ENCODE data around the gene MAN2A2.

Gene MAN2A2

DNA sequence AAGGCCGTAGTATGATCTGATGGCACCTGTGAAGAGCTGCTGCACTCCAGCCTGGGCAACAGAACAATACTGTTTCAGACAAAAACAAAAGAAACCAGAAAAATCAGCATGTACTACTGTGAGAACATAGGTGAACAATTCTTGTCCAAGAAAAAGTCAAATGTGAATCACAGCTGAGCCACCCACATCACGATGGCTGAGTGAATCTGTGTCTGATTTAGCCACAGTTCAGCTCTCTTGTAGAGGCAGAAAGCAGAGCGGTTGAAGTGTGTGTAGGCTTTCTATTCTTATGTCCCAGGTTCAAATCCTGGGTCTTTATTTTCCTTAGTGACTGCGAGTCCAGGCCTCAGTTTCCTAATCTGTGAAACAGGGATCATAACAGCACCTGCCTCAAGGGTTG is 39.1 kb upstream of the MAN2A2 start:
- no peak overlapping the region for H3K9ac ChIP-seq (ENCODE audit: low read depth in 1 of 2, low read length in 2 of 2)
- H3K4me1 ChIP-seq (ENCODE audit: control insufficient read depth in 1 of 2, insufficient read depth in 2 of 2, low read length in 2 of 2): peaks cover 13 to 19% of the 10 kb centered on the region in 2 donors
- no peaks in the 10 kb centered on the region for H3K36me3 ChIP-seq (ENCODE audit: control insufficient read depth in 1 of 2, insufficient read depth in 2 of 2, low read length in 2 of 2)
- H3K4me3 ChIP-seq (ENCODE audit: low read depth in 1 of 2, low read length in 2 of 2): no peak overlapping the region
- no peaks in the 10 kb centered on the region for H3K27me3 ChIP-seq (ENCODE audit: control insufficient read depth in 1 of 2, insufficient read depth in 2 of 2, low read length in 2 of 2)
- no peaks in the 10 kb centered on the region for H3K9me3 ChIP-seq (ENCODE audit: control insufficient read depth in 1 of 2, low read length in 2 of 2)
- no peak overlapping the region for H3K27ac ChIP-seq (ENCODE audit: low read depth, low read length)

DNA sequence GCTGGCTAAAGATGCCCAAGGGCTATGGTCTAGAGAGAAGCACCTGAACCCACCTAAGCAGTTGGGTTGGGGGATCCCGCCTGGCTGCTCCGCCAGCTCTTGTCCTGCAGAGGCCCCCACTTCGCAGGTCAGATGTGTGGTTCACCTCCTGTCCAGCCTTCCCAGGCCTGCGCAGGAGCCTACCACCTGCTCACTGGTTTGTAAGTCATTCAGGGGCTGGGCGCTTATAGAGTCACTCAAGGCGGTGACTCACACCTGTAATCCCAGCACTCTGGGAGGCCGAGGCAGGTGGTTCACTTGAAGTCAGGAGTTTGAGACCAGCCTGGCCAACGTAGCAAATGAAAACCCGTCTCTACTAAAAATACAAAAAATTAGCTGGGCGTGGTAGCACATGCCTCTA is 38.6 kb upstream of the MAN2A2 start:
- Histone ChIP-seq H3K36me3 (ENCODE audit: control insufficient read depth in 1 of 2, insufficient read depth in 2 of 2, low read length in 2 of 2) (no peaks in the 10 kb centered on the region), H3K4me3 (ENCODE audit: low read depth in 1 of 2, low read length in 2 of 2) (no peak overlapping the region), H3K27ac (ENCODE audit: low read depth, low read length) (no peak overlapping the region), H3K9me3 (ENCODE audit: control insufficient read depth in 1 of 2, low read length in 2 of 2) (no peaks in the 10 kb centered on the region), H3K27me3 (ENCODE audit: control insufficient read depth in 1 of 2, insufficient read depth in 2 of 2, low read length in 2 of 2) (no peaks in the 10 kb centered on the region), H3K4me1 (ENCODE audit: control insufficient read depth in 1 of 2, insufficient read depth in 2 of 2, low read length in 2 of 2) (peaks cover 14 to 20% of the 10 kb centered on the region in 2 donors), H3K9ac (ENCODE audit: low read depth in 1 of 2, low read length in 2 of 2) (no peak overlapping the region)

DNA sequence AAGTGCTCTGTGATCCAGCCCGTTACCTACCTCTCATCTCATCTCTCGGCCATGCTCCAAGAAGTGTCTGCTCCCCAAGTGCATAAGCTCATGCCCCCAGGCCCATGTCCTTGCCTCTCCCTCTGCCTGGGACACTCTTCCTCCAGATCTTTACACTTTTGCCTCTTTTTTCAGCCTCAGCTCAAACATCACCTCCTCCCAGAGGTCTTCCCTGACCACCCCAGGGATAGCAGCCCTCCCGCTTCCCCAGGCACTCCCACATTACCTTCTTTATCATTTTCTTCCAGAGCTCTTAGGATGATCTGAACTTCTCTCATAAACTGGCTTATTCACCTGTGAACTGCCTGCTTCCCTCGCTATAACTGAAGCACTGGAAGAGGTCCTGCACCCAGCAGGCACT is 37.4 kb upstream of the MAN2A2 start:
- Histone ChIP-seq H3K36me3 (ENCODE audit: control insufficient read depth in 1 of 2, insufficient read depth in 2 of 2, low read length in 2 of 2) (no peaks in the 10 kb centered on the region), H3K27ac (ENCODE audit: low read depth, low read length) (no peak overlapping the region), H3K4me1 (ENCODE audit: control insufficient read depth in 1 of 2, insufficient read depth in 2 of 2, low read length in 2 of 2) (peaks cover 25 to 27% of the 10 kb centered on the region in 2 donors)

DNA sequence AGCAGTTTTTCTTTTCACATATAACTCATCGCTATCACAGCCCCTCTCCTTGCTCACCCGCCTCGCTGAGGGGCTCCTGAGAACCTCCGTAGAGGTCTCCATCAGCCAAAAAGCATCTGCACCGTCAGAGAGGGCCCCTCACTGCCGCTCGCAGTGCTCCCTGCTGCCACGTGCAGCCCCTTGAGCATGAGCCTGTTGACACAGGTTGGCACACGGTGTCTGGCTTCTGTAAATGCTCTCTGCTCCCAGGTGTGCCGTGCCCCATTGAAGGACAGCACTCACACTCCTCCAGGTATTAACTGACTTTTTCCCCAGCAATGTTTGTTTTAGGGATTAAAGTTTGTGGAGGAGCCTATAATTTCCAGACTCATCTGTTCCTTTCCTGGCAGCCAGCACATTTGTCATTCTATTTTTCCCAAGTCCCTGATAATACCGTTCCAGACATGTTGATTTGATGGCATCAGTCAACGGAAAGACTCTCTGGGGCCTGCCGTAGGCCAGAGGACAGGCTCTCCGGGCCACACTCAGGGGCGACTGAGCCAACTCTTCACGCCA is 36.9 kb upstream of the MAN2A2 start:
- H3K9me3 ChIP-seq (ENCODE audit: control insufficient read depth in 1 of 2, low read length in 2 of 2): no peaks in the 10 kb centered on the region
- no peaks in the 10 kb centered on the region for H3K36me3 ChIP-seq (ENCODE audit: control insufficient read depth in 1 of 2, insufficient read depth in 2 of 2, low read length in 2 of 2)
- H3K9ac ChIP-seq (ENCODE audit: low read depth in 1 of 2, low read length in 2 of 2): no peak overlapping the region
- no peak overlapping the region for H3K27ac ChIP-seq (ENCODE audit: low read depth, low read length)
- no peak overlapping the region for H3K4me3 ChIP-seq (ENCODE audit: low read depth in 1 of 2, low read length in 2 of 2)
- H3K27me3 ChIP-seq (ENCODE audit: control insufficient read depth in 1 of 2, insufficient read depth in 2 of 2, low read length in 2 of 2): no peaks in the 10 kb centered on the region
- peaks cover 26 to 27% of the 10 kb centered on the region in 2 donors for H3K4me1 ChIP-seq (ENCODE audit: control insufficient read depth in 1 of 2, insufficient read depth in 2 of 2, low read length in 2 of 2)

More for the DNA sequence above, 37.4 kb upstream of the MAN2A2 start:
- Histone ChIP-seq H3K27me3 (ENCODE audit: control insufficient read depth in 1 of 2, insufficient read depth in 2 of 2, low read length in 2 of 2) (no peaks in the 10 kb centered on the region), H3K9me3 (ENCODE audit: control insufficient read depth in 1 of 2, low read length in 2 of 2) (no peaks in the 10 kb centered on the region), H3K4me3 (ENCODE audit: low read depth in 1 of 2, low read length in 2 of 2) (no peak overlapping the region), H3K9ac (ENCODE audit: low read depth in 1 of 2, low read length in 2 of 2) (no peak overlapping the region)

DNA sequence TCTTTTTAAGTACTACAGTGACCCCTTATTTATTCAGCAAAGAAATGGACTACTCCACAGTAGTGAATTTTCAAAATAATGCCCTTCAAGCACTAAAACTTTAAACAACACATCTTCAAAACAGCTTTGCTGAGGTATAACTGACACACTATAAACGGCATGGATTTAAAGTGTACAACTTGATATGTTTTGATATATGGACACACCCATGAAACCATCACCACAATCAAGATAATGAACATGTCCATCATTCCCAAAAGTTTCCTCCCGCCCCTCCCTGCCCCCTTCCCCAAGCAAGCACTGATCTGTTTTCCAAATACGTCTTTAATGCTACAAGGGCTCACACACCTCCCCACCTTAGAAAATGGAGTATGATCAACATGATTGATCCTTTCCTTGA is 36.3 kb upstream of the MAN2A2 start:
- peaks cover 26 to 27% of the 10 kb centered on the region in 2 donors for H3K4me1 ChIP-seq (ENCODE audit: control insufficient read depth in 1 of 2, insufficient read depth in 2 of 2, low read length in 2 of 2)
- H3K4me3 ChIP-seq (ENCODE audit: low read depth in 1 of 2, low read length in 2 of 2): no peak overlapping the region
- H3K9me3 ChIP-seq (ENCODE audit: control insufficient read depth in 1 of 2, low read length in 2 of 2): no peaks in the 10 kb centered on the region
- H3K27ac ChIP-seq (ENCODE audit: low read depth, low read length): no peak overlapping the region
- no peaks in the 10 kb centered on the region for H3K36me3 ChIP-seq (ENCODE audit: control insufficient read depth in 1 of 2, insufficient read depth in 2 of 2, low read length in 2 of 2)
- no peak overlapping the region for H3K9ac ChIP-seq (ENCODE audit: low read depth in 1 of 2, low read length in 2 of 2)
- H3K27me3 ChIP-seq (ENCODE audit: control insufficient read depth in 1 of 2, insufficient read depth in 2 of 2, low read length in 2 of 2): no peaks in the 10 kb centered on the region

DNA sequence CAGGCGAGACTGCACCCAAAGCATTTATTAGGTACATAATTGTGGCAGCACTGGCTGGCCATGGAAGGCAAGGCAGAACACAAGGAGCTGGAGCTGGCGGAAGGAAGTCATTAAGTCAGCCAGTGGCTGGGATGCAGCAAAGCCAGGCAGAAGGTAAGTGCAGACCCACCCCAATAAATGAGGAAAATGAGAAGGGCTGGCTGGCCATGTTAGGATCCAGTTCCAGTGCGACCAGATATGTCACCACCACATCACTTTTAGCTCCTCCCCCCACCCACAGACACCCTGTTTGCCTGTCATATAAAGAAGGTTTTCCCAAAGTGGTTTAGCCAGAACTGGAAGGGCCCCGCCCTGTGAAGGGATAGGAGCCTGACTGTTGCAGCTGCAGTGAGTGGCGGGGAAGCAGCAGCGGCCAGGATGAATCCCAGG is 34.8 kb upstream of the MAN2A2 start, which contains the start of gene FURIN:
Gene FURIN (plus strand): TSS at position 328 of the 429 bp plus-strand sequence. CDS start 7,153 bp downstream, outside the sequence.
- Histone ChIP-seq H3K36me3 (ENCODE audit: control insufficient read depth in 1 of 2, insufficient read depth in 2 of 2, low read length in 2 of 2) (no peaks in the 10 kb centered on the region), H3K4me3 (ENCODE audit: low read depth in 1 of 2, low read length in 2 of 2) (no peak within 1 kb of the TSS), H3K27me3 (ENCODE audit: control insufficient read depth in 1 of 2, insufficient read depth in 2 of 2, low read length in 2 of 2) (no peaks in the 10 kb centered on the region), H3K9me3 (ENCODE audit: control insufficient read depth in 1 of 2, low read length in 2 of 2) (no peaks in the 10 kb centered on the region), H3K4me1 (ENCODE audit: control insufficient read depth in 1 of 2, insufficient read depth in 2 of 2, low read length in 2 of 2) (peaks cover 36 to 39% of the 10 kb centered on the region in 2 donors), H3K9ac (ENCODE audit: low read depth in 1 of 2, low read length in 2 of 2) (peak within 1 kb of the TSS in 1 of 2 donors; percentile 72), H3K27ac (ENCODE audit: low read depth, low read length) (peak within 1 kb of the TSS; percentile 46)

DNA sequence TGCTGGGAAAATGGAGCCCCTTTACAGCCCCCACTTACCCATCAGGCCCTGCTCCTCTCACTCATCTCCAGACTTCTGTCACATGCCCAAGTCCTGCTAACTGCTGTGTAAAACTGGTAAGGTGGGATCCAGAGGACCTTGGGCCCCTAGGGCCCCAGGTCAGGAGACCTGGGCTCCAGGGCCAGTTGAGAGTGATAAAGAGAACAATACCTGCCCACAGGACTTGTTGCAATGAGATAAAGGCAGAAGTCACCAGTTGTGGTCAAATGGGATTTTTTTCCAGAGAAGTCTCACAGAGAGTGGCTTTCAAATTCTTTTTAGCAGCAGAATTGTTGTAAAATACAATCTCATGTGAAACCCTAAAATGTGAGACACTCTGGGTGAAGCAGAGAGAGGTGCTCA is 34.0 kb upstream of the MAN2A2 start:
- Histone ChIP-seq H3K4me3 (ENCODE audit: low read depth in 1 of 2, low read length in 2 of 2) (no peak overlapping the region), H3K4me1 (ENCODE audit: control insufficient read depth in 1 of 2, insufficient read depth in 2 of 2, low read length in 2 of 2) (peaks cover 44 to 47% of the 10 kb centered on the region in 2 donors), H3K9me3 (ENCODE audit: control insufficient read depth in 1 of 2, low read length in 2 of 2) (no peaks in the 10 kb centered on the region), H3K27ac (ENCODE audit: low read depth, low read length) (peak overlapping the region; percentile 46), H3K9ac (ENCODE audit: low read depth in 1 of 2, low read length in 2 of 2) (peak overlapping the region in 1 of 2 donors; percentile 72), H3K36me3 (ENCODE audit: control insufficient read depth in 1 of 2, insufficient read depth in 2 of 2, low read length in 2 of 2) (no peaks in the 10 kb centered on the region), H3K27me3 (ENCODE audit: control insufficient read depth in 1 of 2, insufficient read depth in 2 of 2, low read length in 2 of 2) (no peaks in the 10 kb centered on the region)

DNA sequence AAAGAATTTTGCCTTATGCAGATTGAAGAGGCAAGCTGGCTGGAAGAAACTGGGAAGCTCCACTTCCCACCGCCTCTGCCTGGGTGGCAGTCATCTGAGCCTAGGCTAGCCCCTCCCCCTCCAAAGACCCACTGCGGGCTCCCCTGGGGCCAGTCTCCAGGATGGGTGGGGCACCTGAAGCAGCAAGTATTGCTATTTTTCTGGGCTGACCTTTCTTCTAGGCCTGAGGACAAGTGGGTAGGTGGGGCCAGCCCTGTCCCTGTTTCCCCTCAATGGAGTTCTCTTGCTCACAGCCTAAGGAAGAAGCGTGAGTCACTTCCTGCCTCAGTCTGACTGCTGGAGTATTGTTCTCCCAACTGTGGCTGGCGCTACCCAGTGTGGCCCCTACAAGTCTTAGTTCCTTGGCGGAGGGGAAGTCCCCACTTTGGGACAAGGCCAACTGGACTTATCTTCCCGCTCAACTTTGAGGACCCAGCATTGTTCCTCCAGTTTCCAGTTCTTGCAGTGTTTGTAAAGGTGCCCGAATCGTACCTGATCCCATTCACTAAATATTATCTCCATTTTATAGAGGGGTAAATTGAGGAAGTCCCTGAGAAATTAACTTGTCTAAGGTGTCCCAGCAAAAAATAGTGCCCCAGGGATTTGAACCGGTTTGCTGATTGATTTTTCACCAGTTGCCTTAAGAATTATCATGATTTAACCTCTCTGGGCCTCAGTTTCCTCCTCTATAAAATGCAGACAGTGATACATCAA is 33.3 kb upstream of the MAN2A2 start:
- H3K27me3 ChIP-seq (ENCODE audit: control insufficient read depth in 1 of 2, insufficient read depth in 2 of 2, low read length in 2 of 2): no peaks in the 10 kb centered on the region
- no peaks in the 10 kb centered on the region for H3K9me3 ChIP-seq (ENCODE audit: control insufficient read depth in 1 of 2, low read length in 2 of 2)
- H3K36me3 ChIP-seq (ENCODE audit: control insufficient read depth in 1 of 2, insufficient read depth in 2 of 2, low read length in 2 of 2): no peaks in the 10 kb centered on the region
- H3K27ac ChIP-seq (ENCODE audit: low read depth, low read length): peak overlapping the region; percentile 17
- peak overlapping the region; percentile 72 to 87 for H3K9ac ChIP-seq (ENCODE audit: low read depth in 1 of 2, low read length in 2 of 2)
- peak overlapping the region; percentile 67 to 81 for H3K4me3 ChIP-seq (ENCODE audit: low read depth in 1 of 2, low read length in 2 of 2)
- peaks cover 49 to 50% of the 10 kb centered on the region in 2 donors for H3K4me1 ChIP-seq (ENCODE audit: control insufficient read depth in 1 of 2, insufficient read depth in 2 of 2, low read length in 2 of 2)

DNA sequence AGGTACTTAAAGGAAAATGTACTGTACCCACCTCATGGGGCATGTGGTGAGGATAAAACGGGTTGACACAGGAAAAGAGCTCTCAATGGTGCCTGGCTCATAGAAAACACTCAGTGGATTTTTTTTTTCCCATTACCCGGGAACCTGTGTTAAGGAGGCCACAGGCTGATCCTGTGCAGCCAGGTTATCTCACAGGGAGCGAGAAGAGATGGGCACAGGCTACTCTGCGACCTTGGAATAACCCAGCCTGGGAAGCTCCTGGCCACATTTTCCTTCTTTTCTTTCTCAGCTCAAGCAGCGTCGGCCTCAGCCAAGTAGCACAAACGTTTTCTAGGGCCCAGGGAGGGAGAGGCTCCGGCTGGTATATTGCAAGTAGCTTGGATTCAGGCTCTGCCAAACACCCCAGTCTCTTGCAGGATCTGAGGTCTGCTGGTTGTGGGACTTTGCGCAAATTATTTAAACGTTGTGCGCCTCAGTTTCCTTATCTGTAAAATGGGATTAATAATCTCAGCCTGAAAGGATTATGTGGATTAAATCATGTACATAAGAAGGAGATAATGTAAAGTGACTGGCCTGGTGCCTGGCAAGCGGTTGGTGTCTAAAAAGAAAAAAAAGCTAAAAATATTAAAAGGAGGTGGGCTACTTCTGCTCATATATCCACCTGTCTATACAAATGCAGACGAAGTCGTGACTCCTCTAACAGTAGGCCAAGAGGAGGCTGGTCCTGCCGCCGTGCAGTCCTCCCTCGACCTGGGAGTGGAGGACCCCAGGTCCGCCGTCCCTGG is 32.6 kb upstream of the MAN2A2 start:
- H3K9me3 ChIP-seq (ENCODE audit: control insufficient read depth in 1 of 2, low read length in 2 of 2): no peaks in the 10 kb centered on the region
- peak overlapping the region; percentile 38 for H3K27ac ChIP-seq (ENCODE audit: low read depth, low read length)
- no peaks in the 10 kb centered on the region for H3K36me3 ChIP-seq (ENCODE audit: control insufficient read depth in 1 of 2, insufficient read depth in 2 of 2, low read length in 2 of 2)
- no peaks in the 10 kb centered on the region for H3K27me3 ChIP-seq (ENCODE audit: control insufficient read depth in 1 of 2, insufficient read depth in 2 of 2, low read length in 2 of 2)
- peak overlapping the region; percentile 72 to 87 for H3K9ac ChIP-seq (ENCODE audit: low read depth in 1 of 2, low read length in 2 of 2)
- H3K4me3 ChIP-seq (ENCODE audit: low read depth in 1 of 2, low read length in 2 of 2): peak overlapping the region; percentile 67 to 81
- H3K4me1 ChIP-seq (ENCODE audit: control insufficient read depth in 1 of 2, insufficient read depth in 2 of 2, low read length in 2 of 2): peaks cover 49 to 50% of the 10 kb centered on the region in 2 donors

Data from duodenal mucosa (tissue), 2 donors.